HG02885 (cell line): ENCODE measurements around the gene TGFB1I1.

Experiments used
- ATAC-seq: cut with Tn5 transposase; IDR thresholded peaks from one replicate; pipeline ENCODE4 v1.9.1; 2021; ENCODE audit warnings: mild to moderate bottlenecking; ENCODE audit not compliant: unreplicated experiment, poor library complexity

Gene TGFB1I1

DNA sequence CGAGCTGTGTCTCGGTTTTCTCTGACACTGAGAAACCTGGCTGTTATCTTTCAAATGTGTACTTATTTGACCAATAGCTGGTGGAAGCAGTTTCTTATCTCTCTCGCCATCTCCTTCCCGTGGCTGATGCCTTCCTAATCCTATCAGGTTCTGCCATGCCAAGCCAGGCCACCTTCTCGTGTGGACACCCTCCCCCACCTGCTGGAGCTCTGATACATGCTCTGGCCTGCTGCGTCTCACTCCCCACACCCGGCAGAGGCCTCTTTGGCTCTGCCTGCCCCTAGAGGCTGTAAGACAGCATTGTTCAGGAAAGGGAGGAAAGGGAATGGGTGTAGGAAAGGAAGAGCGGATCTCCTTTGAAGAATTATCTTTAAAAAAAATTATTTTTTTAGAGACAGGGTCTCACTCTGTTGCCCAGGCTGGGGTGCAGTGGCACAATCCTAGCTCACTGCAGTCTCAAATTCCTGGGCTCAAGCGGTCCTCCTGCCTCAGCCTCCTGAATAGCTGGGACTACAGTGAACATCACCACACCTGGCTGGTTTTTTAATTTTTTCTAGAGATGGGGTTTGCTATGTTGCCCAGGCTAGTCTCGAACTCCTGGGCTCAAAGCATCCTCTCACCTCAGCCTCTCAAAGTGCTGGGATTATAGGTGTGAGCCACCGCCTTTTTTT, 20.1 kb upstream of the TGFB1I1 start:
- peak; percentile 53 for ATAC-seq

DNA sequence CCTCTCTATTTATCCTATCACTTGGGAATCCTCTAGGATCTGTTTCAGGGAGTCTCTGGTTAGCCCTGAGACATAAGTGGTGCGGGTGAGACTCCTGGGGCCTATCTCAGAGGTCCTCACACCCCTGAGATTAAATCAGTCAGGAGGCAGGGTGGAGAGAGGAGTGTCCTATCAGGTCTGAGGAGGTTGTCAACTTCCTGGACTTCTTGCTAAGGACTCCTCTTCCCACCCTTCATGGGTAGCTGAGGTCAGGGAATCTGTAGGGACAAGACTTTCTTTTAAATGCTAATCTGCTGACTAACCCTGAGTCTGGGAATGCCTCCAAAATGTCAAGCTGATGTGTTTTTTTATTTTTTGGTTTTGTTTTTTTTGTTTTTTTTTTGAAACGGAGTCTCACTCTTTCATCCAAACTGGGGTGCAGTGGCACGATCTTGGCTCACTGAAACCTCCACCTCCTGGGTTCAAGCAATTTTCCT, 19.3 kb upstream of the TGFB1I1 start:
- no peak for ATAC-seq

DNA sequence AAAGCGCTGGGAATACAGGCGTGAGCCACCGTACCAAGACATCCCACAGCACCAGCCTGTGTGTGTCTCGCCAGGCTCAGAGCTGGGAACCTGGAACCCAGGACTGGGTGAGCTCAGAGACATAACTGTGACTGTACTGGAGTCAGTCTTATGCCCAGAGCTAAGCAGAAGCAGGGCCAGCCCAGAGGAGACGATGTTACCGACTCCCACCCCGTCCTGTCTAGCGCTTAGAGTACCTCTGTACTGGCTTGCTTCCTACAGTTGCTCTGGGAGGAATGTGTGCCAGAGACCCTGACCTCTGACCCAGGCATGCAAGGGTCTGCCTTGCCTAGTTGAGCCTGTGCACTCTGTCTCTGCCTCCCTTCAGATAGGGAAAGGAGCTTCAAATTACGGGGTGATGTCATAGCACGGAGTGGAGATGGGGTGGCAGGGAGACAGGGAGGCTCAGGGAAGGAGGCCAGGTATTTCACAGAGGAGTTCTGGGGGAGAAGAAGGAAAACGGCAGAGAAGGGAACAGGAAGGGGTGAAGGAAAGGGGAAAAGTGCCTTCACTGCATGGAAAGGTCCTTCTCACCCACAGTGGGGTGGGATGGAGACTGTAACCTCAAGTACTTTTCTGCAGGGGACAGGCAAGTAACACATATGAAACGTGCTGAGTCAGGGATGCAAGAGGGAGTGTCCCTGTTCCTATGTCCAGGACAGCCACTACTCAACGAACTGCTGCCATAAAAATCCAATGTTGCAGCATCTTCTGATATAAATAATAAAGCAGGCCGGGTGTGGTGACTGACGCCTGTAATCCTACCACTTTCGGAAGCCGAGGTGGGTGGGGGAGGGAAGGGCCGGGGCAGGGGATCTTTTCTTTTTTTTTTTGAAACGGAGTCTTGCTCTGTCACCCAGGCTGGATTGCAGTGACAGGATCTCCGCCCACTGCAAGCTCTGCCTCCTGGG, 18.4 kb upstream of the TGFB1I1 start:
- no peak for ATAC-seq

DNA sequence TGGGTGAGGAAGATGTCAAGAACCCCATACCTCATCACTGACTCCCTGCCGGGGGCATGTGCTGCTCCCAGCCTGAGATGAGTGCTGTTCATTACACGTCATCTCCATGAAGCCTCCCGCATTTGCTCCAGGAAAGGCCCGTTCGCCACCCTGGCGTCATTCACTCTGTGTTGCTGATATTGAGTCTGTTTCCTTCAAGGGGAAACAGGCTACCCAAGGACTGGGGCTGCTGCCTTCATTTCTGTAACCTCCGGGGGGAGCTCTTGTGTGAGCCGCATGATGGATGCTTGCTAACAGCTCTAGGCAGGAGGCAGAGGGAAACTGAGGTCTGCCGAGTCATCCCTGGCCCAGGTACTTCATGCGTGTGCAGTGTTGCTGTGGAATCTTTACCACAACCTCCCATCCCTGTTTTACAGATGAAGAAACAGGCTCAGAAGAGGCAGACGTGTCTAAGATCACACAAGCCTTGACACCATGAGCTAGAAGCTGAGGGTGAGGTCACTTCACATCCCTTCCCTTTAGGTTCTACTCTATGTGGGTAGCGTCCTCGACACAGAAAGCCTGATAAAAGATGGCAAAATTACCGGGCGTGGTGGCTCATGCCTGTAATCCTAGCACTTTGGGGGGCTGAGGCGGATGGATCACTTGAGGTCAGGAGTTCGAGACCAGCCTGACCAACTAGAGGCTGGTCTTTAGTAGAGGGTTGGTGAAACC, 16.2 kb upstream of the TGFB1I1 start:
- ATAC-seq, result no peak

DNA sequence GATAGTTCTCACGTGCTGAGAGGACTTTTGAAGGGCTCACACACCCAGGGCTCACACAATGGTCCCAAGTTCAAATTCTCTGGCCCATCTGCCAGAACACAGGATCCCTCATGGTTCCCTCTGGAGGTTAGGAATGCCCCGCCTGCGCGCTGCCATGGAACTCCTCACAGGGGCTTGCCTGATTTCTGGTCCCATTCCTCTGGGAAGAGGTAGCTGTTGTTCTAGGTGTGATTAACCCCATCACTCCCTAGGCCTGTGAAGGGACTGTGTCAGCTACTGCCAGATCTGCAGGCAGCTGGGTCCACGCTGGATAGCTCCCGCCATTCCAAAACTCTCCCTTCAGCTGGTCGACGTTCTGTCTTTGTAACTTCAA, 15.0 kb upstream of the TGFB1I1 start:
- ATAC-seq, result no peak

DNA sequence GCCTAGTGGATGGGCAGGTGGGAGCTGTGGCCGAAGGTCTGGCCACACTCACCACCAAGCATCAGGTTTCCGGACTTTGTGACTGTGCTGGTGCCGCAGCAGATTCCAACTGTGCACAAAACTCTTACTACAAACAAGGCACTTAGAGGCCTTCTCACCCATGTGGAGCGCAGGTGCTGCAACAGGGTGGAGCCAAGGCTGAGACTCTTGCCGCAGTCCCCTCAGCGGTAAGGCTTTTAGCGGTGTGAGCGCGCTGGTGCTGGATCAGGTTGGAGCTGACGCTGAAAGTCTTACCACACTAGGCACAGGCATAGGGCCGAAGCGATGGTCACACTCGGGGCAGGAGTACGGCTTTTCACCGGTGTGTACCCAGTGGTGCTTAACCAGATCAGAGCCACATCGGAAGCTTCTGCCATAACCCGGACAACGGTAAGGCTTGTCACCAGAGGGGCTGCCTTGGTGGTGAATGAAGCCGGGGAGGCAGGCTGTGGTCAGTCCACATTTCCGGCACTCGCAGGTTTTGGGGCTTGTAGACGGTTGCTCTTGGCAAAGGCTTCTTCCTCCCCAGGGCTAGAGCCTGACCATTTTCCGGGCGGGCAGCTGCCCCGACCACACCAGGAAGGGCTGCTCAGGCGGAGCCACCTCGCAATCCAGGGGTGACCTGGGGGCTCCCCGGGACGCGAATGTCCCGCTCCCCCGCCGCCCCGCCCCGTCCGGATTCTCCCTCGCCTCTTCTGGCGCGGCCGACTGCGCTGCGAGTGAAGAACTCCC, 13.7 kb upstream of the TGFB1I1 start:
- ATAC-seq, result peak; percentile 7

DNA sequence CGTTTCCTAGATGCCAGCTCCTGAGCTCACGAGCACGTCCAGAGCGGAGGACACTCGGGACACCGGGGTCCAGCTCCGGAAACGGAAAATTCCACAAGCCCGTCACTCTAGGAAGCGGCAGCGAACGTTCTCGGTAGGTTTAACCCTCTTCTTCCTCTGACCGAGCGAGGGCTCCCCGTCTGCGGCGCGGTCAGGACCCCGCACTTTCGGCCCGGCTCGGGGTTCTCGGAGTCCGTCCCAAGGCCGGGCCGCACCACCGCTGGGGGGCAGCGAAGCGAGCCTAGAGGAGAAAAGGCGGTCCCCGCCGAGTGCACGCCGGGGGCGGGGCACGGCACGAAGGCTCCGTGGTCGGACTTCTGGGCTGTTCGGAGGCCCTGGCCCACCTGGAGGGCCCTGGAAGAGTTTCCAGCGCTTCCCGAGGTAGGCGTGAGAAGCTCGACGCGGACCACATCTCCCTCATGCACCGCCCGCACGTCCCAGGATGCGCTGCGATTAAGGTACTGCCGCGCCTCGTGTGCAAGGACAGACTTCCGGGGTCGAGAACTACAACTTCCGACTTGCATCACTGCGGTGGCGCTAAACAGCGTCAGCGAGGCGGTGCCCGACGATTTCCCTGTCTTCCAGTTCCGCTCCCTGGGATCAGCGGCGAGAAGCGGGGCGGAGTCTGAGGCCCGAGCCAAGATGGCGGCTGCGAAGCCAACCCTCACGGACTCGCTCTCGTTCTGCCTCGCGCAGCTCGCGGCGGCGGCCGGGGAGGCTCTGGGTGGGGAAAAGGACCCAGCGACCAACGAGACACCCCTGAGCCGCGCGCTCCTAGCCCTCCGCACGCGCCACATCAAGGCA, 12.9 kb upstream of the TGFB1I1 start, which contains the start of gene ARMC5:
Gene ARMC5 (plus strand): TSS at position 658 of the 843 bp plus-strand sequence. CDS start 24 bp downstream, at position 682.
- ATAC-seq, result peak; percentile 73

DNA sequence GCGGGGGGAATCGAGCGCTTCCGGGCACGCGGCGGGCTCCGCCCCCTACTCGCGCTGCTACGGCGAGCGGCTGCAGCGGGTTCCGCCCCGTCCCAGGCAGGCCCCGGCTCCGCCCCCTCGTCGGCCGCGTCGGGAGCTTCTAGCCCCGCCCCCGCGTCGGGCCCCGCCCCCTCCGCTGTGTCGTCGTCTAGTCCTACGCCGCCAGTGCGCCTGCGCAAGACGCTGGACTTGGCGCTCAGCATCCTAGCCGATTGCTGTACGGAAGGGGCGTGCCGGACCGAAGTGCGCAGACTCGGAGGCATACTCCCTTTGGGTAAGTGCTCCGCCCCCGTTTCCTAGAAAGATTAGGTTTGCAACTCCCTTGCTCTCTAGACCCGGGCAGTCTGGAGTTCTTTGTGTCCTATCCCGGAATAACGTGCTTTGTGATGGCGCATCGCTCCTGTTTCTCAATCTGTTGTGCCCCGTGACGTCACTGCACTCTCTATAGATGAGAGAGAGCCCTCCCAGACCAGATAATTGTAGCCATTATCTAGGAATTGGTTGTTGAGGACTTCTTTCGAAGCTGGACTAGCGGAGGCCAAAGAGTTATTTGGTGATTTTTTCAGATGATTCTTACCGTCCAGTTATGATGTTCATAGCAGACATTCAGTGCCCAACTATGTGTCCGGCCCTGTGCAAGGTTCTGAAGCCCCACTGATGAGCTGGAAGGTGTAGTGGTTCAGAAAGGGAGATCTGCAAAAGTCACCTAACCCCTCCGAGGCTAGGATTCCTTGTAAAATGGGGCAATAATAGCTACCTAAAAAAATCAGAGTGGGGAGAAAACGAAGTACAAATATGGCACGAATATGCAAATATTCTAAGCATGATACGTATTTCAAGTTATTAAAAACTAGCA, 12.0 kb upstream of the TGFB1I1 start:
- ATAC-seq, result peak; percentile 74

DNA sequence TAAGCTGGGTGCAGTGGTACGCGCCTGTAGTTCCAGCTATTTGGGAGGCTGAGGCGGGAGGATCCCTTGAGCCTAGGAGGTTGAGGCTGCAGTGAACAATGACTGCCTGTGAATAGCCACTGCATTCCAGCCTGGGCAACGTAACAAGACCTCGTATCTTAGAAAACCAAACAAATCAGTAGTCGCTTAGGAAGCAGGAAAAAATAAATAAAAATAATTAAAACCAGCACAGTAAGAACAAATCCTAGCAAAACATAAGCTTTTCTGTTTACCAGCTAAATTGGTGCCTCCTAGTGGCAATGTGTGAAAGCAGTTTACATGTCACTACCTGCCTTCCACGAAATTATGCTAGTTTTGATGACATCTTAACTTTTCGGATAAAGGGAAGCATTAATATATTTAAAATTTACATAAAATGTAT, 11.4 kb upstream of the TGFB1I1 start:
- ATAC-seq, result no peak

DNA sequence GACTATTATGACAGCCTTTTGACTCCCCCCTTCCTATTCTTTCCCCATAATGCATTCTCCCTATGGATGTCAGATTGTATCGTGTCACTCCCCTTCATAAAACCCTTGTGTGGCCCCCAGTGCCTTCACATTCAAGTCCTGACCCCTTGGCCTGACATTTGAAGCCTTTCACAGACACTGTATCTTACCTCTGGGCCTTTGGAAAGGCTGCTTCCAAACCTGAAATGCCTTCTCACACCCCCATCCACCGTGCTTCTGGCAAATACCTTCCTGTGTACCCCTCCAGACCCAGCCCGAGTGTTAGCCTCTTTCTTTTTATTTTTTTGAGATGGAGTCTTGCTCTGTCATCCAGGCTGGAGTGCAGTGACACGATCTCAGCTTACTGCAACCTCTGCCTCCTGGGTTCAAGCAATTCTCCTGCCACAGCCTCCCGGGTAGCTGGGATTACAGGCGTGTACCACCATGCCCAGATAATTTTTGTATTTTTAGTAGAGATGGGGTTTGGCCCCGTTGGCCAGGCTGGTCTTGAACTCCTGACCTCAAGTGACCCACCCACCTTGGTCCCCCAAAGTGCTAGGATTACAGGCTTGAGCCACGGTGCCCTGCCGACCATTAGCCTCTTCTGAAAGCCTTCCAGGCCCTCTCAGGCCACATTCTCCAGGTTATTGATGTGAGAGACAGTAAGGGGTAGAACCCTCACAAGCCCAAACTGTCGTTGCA, 10.6 kb upstream of the TGFB1I1 start:
- no peak for ATAC-seq

DNA sequence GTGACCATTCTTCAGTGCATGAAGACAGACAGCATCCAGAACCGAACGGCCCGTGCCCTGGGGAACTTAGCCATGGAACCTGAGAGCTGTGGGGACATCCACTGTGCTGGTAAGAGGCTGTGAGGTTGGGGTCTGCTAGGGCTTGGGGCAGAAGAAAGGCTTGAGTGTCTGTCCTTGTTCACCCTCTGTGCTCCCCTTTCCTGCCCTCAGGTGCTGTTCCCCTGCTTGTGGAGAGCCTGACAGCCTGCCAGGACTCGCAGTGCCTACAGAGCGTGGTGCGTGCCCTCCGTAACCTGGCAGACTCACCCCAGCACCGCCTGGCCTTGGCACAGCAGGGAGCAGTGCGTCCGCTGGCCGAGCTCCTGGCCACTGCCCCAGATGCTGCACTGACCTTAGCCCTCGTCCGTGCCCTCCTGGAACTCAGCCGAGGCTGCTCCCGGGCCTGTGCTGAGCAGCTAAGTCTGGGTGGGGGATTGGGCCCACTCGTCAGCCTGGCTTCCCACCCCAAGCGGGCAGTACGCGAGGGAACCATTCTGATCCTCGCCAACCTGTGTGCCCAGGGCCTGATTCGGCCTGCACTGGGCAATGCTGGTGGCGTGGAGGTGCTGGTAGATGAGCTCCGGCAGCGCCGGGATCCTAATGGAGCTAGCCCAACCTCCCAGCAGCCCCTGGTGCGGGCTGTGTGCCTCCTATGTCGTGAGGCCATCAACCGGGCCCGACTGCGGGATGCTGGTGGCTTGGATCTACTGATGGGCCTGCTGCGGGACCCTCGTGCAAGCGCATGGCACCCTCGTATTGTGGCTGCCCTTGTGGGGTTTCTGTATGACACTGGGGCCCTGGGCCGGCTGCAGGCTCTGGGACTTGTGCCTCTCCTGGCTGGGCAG, 9.8 kb upstream of the TGFB1I1 start:
- ATAC-seq, result no peak

DNA sequence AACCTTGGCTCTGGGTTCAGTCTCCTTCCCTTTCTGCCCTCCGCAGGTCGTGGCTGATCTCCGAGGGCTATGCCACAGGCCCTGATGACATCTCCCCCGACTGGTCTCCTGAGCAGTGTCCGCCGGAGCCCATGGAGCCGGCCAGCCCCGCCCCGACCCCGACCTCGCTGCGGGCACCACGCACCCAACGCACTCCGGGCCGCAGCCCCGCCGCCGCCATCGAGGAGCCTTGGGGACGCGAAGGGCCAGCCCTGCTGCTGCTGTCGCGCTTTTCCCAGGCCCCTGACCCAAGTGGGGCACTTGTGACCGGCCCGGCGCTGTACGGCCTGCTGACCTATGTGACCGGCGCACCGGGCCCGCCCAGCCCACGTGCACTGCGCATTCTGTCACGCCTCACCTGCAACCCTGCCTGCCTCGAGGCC, 7.6 kb upstream of the TGFB1I1 start:
- no peak for ATAC-seq

DNA sequence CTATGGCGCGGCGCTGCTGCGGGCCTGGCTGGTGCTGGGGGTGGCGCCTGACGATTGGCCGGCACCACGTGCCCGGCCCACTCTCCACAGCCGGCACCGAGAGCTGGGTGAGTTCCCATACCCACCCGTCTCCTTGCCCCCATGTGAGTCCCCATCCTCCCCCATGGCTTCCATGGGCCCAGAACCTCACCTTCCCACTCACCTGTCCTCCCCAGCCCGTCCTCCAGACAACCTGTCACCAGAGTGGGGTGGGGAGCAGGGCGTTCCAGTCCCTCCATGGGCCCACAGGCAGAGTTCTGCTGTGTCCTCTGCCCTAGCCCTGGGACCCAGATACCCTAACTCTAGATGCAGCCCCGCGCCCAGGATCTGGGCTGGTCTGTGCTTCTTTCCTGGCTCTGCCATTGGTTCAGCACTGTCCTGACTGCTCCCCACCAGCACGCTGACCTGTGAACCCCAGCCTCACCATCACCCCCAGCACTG, 7.1 kb upstream of the TGFB1I1 start:
- no peak for ATAC-seq

DNA sequence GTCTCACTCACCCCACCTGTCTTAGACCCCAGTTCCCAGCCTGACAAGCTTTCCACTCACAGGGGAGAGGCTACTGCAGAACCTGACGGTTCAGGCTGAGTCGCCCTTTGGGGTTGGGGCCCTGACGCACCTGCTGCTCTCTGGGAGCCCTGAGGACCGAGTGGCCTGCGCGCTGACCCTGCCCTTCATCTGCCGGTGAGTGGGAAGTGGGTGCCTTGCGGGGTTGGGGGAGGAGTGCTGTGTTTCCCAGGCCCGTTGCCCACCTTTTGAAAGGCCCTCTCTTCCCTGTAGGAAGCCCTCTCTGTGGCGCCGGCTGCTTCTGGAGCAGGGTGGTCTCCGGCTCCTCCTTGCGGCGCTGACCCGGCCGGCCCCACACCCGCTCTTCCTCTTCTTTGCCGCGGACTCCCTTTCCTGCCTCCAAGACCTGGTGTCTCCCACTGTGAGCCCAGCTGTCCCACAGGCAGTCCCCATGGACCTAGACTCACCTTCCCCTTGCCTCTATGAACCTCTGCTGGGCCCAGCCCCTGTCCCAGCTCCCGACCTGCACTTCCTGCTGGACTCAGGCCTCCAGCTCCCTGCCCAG, 6.1 kb upstream of the TGFB1I1 start:
- ATAC-seq, result no peak

DNA sequence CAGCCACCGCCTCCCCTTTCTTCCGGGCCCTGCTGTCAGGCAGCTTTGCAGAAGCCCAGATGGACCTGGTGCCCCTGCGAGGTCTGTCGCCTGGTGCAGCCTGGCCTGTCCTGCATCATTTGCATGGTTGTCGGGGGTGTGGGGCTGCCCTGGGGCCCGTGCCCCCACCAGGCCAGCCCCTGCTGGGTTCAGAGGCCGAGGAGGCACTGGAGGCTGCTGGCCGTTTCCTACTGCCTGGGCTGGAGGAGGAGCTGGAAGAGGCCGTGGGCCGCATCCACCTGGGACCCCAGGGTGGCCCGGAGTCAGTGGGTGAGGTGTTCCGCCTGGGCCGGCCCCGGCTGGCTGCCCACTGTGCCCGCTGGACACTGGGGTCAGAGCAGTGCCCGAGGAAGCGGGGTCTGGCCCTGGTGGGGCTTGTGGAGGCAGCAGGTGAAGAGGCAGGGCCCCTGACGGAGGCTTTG, 5.5 kb upstream of the TGFB1I1 start:
- ATAC-seq, result no peak
